SJCRH30 (cell line): ENCODE results near the gene PPCDC. TPM values are rescaled to one million over a fixed set of nuclear protein-coding genes. Genes with fewer than 3 reads are reported as not detected.

Source experiments
- DNase-seq, 2 experiments: peaks; one replicate each; pipeline ENCODE4 v3.0.0-alpha.2; 2015 to 2020
- H3K27ac ChIP-seq: fragments of 250-450 bp; sonication (Bioruptor Pico); 2 replicates; pipeline ENCODE4 v1.5.1; 2020; ENCODE audit warnings: mild to moderate bottlenecking, moderate library complexity
- H3K27me3 ChIP-seq: fragments of 250-450 bp; sonication (Bioruptor Pico); 2 replicates; pipeline ENCODE4 v1.5.1; 2020; ENCODE audit warnings: mild to moderate bottlenecking, moderate library complexity
- H3K36me3 ChIP-seq: fragments of 250-450 bp; sonication (Bioruptor Pico); 2 replicates; pipeline ENCODE4 v1.5.1; 2020; ENCODE audit warnings: mild to moderate bottlenecking, moderate library complexity
- H3K4me1 ChIP-seq: fragments of 250-450 bp; sonication (Bioruptor Pico); 2 replicates; pipeline ENCODE4 v1.5.1; 2020; ENCODE audit warnings: mild to moderate bottlenecking, moderate library complexity
- H3K4me3 ChIP-seq: fragments of 250-450 bp; sonication (Bioruptor Pico); 2 replicates; pipeline ENCODE4 v1.5.1; 2020; ENCODE audit warnings: mild to moderate bottlenecking, moderate library complexity
- H3K9me3 ChIP-seq: fragments of 250-450 bp; sonication (Bioruptor Pico); replicated peaks from 2 replicates; pipeline ENCODE4 v1.5.1; 2020; ENCODE audit warnings: mild to moderate bottlenecking, moderate library complexity
- total RNA-seq: library from RNA; depleted of rRNA; stranded (reverse); fragments of >200 nt; shearing (Covaris generic); gene quantifications from 2 replicates; pipeline ENCODE4 v1.2.3, GENCODE V29; 2014

PPCDC gene
- total RNA-seq, 1 experiment from 2014 or later: 25.5 TPM

- Histone ChIP-seq H3K27ac (no peak overlapping the region), H3K36me3 (no peaks in the 10 kb centered on the region), H3K4me3 (peak overlapping the region; percentile 67), H3K4me1 (no peaks in the 10 kb centered on the region; the same call in 1 of the 2 replicates), H3K9me3 (no peaks in the 10 kb centered on the region), H3K27me3 (no peaks in the 10 kb centered on the region)
- peak; percentile 31 to 46 for DNase-seq
These were observed 27.3 kb upstream of the PPCDC start for GRCh38 chr15:74995779-74996765.

GRCh38 chr15:74997141-74997540 is 26.2 kb upstream of the PPCDC start:
- Histone ChIP-seq H3K4me1 (no peaks in the 10 kb centered on the region; the same call in 1 of the 2 replicates), H3K27ac (no peak overlapping the region), H3K27me3 (no peaks in the 10 kb centered on the region), H3K36me3 (no peaks in the 10 kb centered on the region), H3K9me3 (no peaks in the 10 kb centered on the region), H3K4me3 (no peak overlapping the region)
- no peak for DNase-seq

GRCh38 chr15:74997543-74997942 is 25.8 kb upstream of the PPCDC start:
- Histone ChIP-seq H3K4me3 (no peak overlapping the region), H3K27ac (no peak overlapping the region), H3K27me3 (no peaks in the 10 kb centered on the region), H3K36me3 (no peaks in the 10 kb centered on the region), H3K9me3 (no peaks in the 10 kb centered on the region), H3K4me1 (no peaks in the 10 kb centered on the region; the same call in 1 of the 2 replicates)
- no peak for DNase-seq

DNA sequence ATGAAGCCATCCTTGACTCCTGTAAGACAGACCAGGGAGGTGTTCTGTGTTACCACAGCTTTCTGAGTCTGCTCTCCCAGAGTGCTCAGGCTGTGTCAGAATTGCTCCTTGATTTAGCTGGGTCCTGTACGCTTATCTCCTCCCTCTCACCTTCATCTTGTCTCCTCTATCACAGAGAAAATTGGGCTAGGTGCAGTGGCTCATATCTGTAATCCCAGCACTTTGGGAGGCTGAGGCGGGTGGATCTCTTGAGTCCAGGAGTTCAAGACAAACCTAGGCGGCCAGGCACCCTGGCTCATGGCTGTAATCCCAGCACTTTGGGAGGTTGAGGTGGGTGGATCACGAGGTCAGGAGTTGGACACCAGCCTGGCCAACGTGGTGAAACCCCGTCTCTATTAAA is 22.1 kb upstream of the PPCDC start:
- Histone ChIP-seq H3K9me3 (no peaks in the 10 kb centered on the region), H3K27ac (no peak overlapping the region), H3K27me3 (no peaks in the 10 kb centered on the region), H3K36me3 (no peaks in the 10 kb centered on the region), H3K4me3 (no peak overlapping the region), H3K4me1 (no peaks in the 10 kb centered on the region; the same call in 1 of the 2 replicates)
- DNase-seq: no peak

- no peaks in the 10 kb centered on the region for H3K36me3 ChIP-seq
- no peaks in the 10 kb centered on the region for H3K4me1 ChIP-seq
- H3K9me3 ChIP-seq: no peaks in the 10 kb centered on the region
- no peak for DNase-seq
- H3K27ac ChIP-seq: no peak overlapping the region
- H3K27me3 ChIP-seq: no peaks in the 10 kb centered on the region
- no peak overlapping the region for H3K4me3 ChIP-seq
These were observed 21.0 kb upstream of the PPCDC start for GRCh38 chr15:75002398-75002797.

DNA sequence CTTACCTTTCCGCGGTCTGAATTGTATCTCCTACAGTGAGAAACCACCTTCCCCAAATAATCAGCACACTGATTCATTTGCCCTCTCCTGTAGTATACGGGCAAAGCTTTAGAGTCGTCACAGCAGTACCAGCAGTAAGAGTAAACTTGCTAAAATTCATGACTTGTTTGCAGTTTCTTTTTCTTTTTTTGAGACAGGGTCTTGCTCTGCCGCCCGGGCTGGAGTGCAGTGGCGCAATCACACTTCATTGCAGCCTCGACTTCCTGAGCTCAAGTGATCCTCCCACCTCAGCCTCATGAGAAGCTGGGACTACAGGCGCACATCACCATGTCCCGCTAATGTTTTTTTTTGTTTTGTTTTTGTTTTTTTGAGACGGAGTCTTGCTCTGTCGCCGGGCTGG is 16.2 kb upstream of the PPCDC start:
- Histone ChIP-seq H3K27ac (no peak overlapping the region), H3K4me3 (no peak overlapping the region), H3K9me3 (no peaks in the 10 kb centered on the region), H3K27me3 (no peaks in the 10 kb centered on the region), H3K36me3 (no peaks in the 10 kb centered on the region), H3K4me1 (no peaks in the 10 kb centered on the region)
- no peak for DNase-seq

DNA sequence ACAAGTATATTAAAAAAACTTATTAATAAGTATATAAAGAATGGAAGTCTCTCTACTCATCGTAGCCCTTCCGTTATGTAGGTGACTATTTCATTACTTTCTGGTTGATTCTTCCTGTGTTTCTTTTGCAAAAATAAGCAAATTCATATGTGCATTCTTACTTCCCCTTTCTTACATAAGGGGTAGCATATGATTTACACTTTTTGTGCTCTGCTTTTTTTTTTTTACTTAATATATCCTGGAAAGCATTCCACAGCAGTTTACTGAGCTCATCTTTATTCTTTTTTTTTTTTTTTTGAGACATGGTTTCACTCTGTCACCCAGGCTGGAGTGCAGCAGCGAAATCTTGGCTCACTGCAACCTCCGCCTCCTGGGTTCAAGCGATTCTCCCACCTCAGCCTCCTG is 15.2 kb upstream of the PPCDC start:
- no peaks in the 10 kb centered on the region for H3K27me3 ChIP-seq
- DNase-seq: no peak
- no peak overlapping the region for H3K27ac ChIP-seq

GRCh38 chr15:75008629-75009326 is 14.6 kb upstream of the PPCDC start:
- H3K4me3 ChIP-seq: no peak overlapping the region
- no peaks in the 10 kb centered on the region for H3K36me3 ChIP-seq
- H3K4me1 ChIP-seq: no peaks in the 10 kb centered on the region
- no peaks in the 10 kb centered on the region for H3K9me3 ChIP-seq
- no peak for DNase-seq
- H3K27ac ChIP-seq: no peak overlapping the region
- H3K27me3 ChIP-seq: no peaks in the 10 kb centered on the region

More for the DNA sequence above, 15.2 kb upstream of the PPCDC start:
- Histone ChIP-seq H3K4me1 (no peaks in the 10 kb centered on the region), H3K9me3 (no peaks in the 10 kb centered on the region), H3K4me3 (no peak overlapping the region), H3K36me3 (no peaks in the 10 kb centered on the region)

GRCh38 chr15:75016431-75016830 is 7.0 kb upstream of the PPCDC start:
- H3K36me3 ChIP-seq: no peaks in the 10 kb centered on the region; the same call in 1 of the 2 replicates
- H3K27me3 ChIP-seq: no peaks in the 10 kb centered on the region
- no peaks in the 10 kb centered on the region for H3K9me3 ChIP-seq
- H3K27ac ChIP-seq: no peak overlapping the region
- H3K4me3 ChIP-seq: no peak overlapping the region
- no peaks in the 10 kb centered on the region for H3K4me1 ChIP-seq
- DNase-seq: no peak

DNA sequence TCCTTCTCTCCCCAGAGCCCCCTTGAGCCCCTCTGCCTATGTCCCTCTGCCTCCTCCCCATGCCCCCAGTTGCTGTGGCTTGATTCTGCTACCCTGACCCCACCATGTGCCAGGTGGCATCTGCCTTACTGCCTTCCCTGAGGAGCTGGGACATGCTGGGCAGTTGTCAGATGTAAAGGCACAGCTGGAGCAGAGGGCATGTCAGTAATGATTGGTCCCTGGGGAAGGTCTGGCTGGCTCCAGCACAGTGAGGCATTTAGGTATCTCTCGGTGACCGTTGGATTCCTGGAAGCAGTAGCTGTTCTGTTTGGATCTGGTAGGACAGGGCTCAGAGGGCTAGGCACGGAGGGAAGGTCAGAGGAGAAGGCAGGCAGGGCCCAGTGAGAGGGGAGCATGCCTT is 3.5 kb upstream of the PPCDC start:
- Histone ChIP-seq H3K27ac (no peak overlapping the region), H3K4me1 (no peaks in the 10 kb centered on the region), H3K27me3 (no peaks in the 10 kb centered on the region), H3K36me3 (no peaks in the 10 kb centered on the region; the same call in 1 of the 2 replicates), H3K4me3 (no peak overlapping the region), H3K9me3 (no peaks in the 10 kb centered on the region)
- no peak for DNase-seq

- no peak overlapping the region for H3K27ac ChIP-seq
- H3K4me3 ChIP-seq: no peak overlapping the region
- no peaks in the 10 kb centered on the region for H3K27me3 ChIP-seq
- H3K9me3 ChIP-seq: no peaks in the 10 kb centered on the region
- no peaks in the 10 kb centered on the region; the same call in 1 of the 2 replicates for H3K36me3 ChIP-seq
- DNase-seq: no peak
- no peaks in the 10 kb centered on the region for H3K4me1 ChIP-seq
These were observed 2.0 kb upstream of the PPCDC start for GRCh38 chr15:75021341-75021740.

- Histone ChIP-seq H3K9me3 (no peaks in the 10 kb centered on the region), H3K27me3 (no peaks in the 10 kb centered on the region), H3K4me1 (no peaks in the 10 kb centered on the region), H3K4me3 (peak overlapping the region; percentile 97; the same call in 1 of the 2 replicates), H3K36me3 (no peaks in the 10 kb centered on the region), H3K27ac (no peak overlapping the region)
- DNase-seq: no peak
These were observed 608 bp upstream of the PPCDC start for GRCh38 chr15:75022783-75023180.

- Histone ChIP-seq H3K4me1 (no peaks in the 10 kb centered on the region), H3K9me3 (no peaks in the 10 kb centered on the region), H3K27me3 (no peaks in the 10 kb centered on the region), H3K4me3 (peak overlapping the region; percentile 97), H3K27ac (peak overlapping the region; percentile 94), H3K36me3 (no peaks in the 10 kb centered on the region)
- DNase-seq: peak; percentile 47 to 60
These were observed 664 bp downstream of the PPCDC start for GRCh38 chr15:75023872-75024636.

DNA sequence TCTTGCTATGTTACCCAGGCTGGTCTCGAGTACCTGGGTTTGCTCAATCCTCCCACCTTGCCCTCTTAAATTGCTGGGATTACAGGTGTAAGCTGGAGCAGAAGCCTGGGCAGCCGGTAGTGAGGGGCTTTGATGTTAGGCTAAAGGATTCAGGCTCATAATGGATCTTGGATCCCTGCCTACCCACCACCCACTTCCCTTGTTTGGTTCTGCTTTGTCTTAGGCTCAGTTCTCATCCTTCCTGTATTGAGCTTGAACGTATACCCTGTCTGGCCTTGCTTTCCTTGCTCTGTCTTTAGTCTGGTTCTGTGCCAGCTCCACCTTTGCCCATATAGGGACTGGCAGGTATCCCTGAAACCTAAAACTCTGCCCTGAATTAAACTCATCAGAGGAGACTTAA is 1.7 kb downstream of the PPCDC start:
- Histone ChIP-seq H3K27ac (no peak overlapping the region), H3K36me3 (no peaks in the 10 kb centered on the region), H3K4me3 (no peak overlapping the region), H3K27me3 (no peaks in the 10 kb centered on the region), H3K9me3 (no peaks in the 10 kb centered on the region), H3K4me1 (peaks cover 5% of the 10 kb centered on the region)
- DNase-seq: no peak
